ENCODE data around the gene SH3RF1. TPM values are rescaled to one million over a fixed set of nuclear protein-coding genes. Genes with fewer than 3 reads are reported as not detected.

The SH3RF1 gene
- total RNA-seq, 1 experiment from 2014 or later = 15.3 TPM

DNA sequence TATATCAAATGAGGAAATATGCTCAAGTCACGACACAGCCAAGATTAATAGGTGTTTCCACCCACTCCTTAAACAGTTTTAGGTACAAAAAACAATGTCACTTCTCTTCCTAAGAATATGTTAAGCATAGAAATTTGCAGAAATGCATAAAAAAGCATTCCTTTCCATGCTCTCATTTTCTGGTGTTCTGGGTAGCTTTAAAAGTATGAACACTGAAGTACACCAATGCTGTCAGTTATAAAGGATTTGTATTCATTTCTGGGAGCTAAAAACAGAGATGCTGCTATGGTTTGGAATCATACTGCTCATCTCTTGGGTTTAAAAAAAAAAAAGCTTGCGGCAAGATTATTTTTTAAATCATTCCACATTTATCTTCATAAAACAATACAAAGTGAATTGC is 20.8 kb downstream of the SH3RF1 start:
- no peak overlapping the region for H3K14ac ChIP-seq (ENCODE audit: insufficient read depth, low read length)
- no peak overlapping the region for H2BK15ac ChIP-seq (ENCODE audit: low read depth, low read length)
- H3K18ac ChIP-seq (ENCODE audit: insufficient read length, low read depth, low read length) = no peak overlapping the region
- no peaks in the 10 kb centered on the region for H3K27me3 ChIP-seq (ENCODE audit: insufficient read depth, low read length)
- H3K4me2 ChIP-seq (ENCODE audit: insufficient read depth, insufficient read length, low read length) = no peak overlapping the region
- H3K36me3 Mint-ChIP-seq (ENCODE audit: insufficient read depth in 1 of 3, low read depth in 3 of 3) = peaks cover 3 to 10% (median 9%) of the 10 kb centered on the region in 3 experiments; a peak in 6 of 7 replicates
- no peak overlapping the region for H3K56ac ChIP-seq (ENCODE audit: insufficient read length, low read depth, low read length)
- H3K9me3 ChIP-seq (ENCODE audit: control insufficient read depth, low read depth, low read length) = no peaks in the 10 kb centered on the region
- H2BK20ac ChIP-seq (ENCODE audit: low read depth, low read length, poor library complexity, severe bottlenecking) = no peak overlapping the region
- no peak overlapping the region for H2BK5ac ChIP-seq (ENCODE audit: insufficient read length, low read length)
- H2AFZ ChIP-seq (ENCODE audit: low read length) = no peak overlapping the region
- H3K4ac ChIP-seq (ENCODE audit: low read depth, low read length) = no peak overlapping the region
- H3T11ph ChIP-seq (ENCODE audit: low read length) = no peak overlapping the region
- no peak overlapping the region for H3K23ac ChIP-seq (ENCODE audit: insufficient read length, low read depth, low read length)
- H3K4me1 Mint-ChIP-seq = peaks cover 52 to 61% of the 10 kb centered on the region in 2 experiments
- no peak overlapping the region for H2BK120ac ChIP-seq (ENCODE audit: low read depth, low read length, poor library complexity, severe bottlenecking)
- no peaks in the 10 kb centered on the region for H3K23me2 ChIP-seq (ENCODE audit: insufficient read length, low read depth, low read length, poor library complexity, severe bottlenecking)
- H2BK12ac ChIP-seq (ENCODE audit: insufficient read length, low read depth, low read length) = no peak overlapping the region
- H3K27ac ChIP-seq (ENCODE audit: insufficient read length, low read depth, low read length) = no peak overlapping the region
- no peak overlapping the region for H2AK5ac ChIP-seq (ENCODE audit: insufficient read length, low read length)
- no peak overlapping the region for H4K91ac ChIP-seq (ENCODE audit: insufficient read length, low read depth, low read length)
- H3K4me1 ChIP-seq (ENCODE audit: insufficient read depth, low read length) = peaks cover 11% of the 10 kb centered on the region; the same call in 1 of the 2 replicates
- WGBS (ENCODE audit: extremely low coverage, insufficient read length, low lambda C conversion rate) = no CpG with 5 or more reads among the region's 2 CpGs
- peaks cover 0 to 3% of the 10 kb centered on the region in 2 experiments; a peak in 1 of 5 replicates for H3K9me3 Mint-ChIP-seq
- H4K20me1 ChIP-seq (ENCODE audit: control insufficient read depth, insufficient read depth, insufficient read length) = no peaks in the 10 kb centered on the region
- no peaks in the 10 kb centered on the region for H3K27me3 Mint-ChIP-seq (ENCODE audit: low read depth)
- no peak overlapping the region for H4K5ac ChIP-seq (ENCODE audit: insufficient read length, low read depth, low read length)
- H3K4me3 Mint-ChIP-seq = no peak overlapping the region
- no peak for TF ChIP-seq CTCF (conservative IDR thresholded peaks at IDR 0.05)
- H3K79me1 ChIP-seq (ENCODE audit: insufficient read depth, low read depth, low read length, poor library complexity, severe bottlenecking) = no peaks in the 10 kb centered on the region
- DNase-seq = no peak
- H3K27ac Mint-ChIP-seq = peak overlapping the region in 1 of 3 experiments; percentile 31; a peak in 1 of 7 replicates
- no peak overlapping the region for H4K8ac ChIP-seq (replicated peaks; ENCODE audit: insufficient read length, low read depth, low read length)
- H3K79me2 ChIP-seq (ENCODE audit: insufficient read depth, low read length) = peaks cover 8% of the 10 kb centered on the region; the same call in 1 of the 2 replicates
- H3K9ac ChIP-seq (ENCODE audit: extremely low read depth, insufficient read length, low read length) = no peak overlapping the region

Data from H9 (cell line).